Measurements from ENCODE around the gene RNF11.

- TF ChIP-seq RAD21 (IDR thresholded peaks at IDR 0.05 in 1 of 2, conservative IDR thresholded peaks at IDR 0.05 in 1 of 2; ENCODE audit: low read depth in 2 of 2, low read length in 2 of 2) (no peak), ZNF274 (IDR thresholded peaks at IDR 0.05; ENCODE audit: borderline replicate concordance, extremely low read depth, low read length) (no peak)
Measured at GRCh38 chr1:51306950-51307349, 70.9 kb downstream of the RNF11 start.
